GM04503 (cell line): ENCODE measurements around the gene ASIP.
"Not testable (repeated sequence)": the region's sequence is repeated elsewhere in the genome, so short reads cannot be mapped to it uniquely, and the experiment has no call there.

Experiments used
- DNase-seq: peaks from one replicate; pipeline ENCODE4 v3.0.0-alpha.2; 2012; ENCODE audit warnings: low read depth

ASIP gene

DNA sequence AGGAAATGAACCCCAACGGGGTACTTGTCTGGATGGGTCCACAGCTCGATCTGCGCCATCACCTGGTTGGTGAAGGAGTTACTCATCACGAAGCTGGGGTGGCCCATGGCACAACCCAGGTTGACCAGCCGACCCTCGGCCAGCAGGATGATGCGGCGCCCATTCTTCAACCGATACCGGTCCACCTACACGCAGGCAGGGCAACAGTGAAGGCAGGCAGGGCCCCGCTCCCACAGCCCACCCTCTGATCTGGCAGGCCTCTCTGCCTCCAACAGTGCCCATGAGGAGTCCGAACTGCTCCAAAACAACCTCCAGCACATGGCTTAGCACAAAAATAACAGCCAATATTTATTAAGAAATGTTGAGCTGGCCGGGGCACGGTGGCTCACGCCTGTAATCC lies 44.2 kb downstream of the ASIP start:
- no peak for DNase-seq

DNA sequence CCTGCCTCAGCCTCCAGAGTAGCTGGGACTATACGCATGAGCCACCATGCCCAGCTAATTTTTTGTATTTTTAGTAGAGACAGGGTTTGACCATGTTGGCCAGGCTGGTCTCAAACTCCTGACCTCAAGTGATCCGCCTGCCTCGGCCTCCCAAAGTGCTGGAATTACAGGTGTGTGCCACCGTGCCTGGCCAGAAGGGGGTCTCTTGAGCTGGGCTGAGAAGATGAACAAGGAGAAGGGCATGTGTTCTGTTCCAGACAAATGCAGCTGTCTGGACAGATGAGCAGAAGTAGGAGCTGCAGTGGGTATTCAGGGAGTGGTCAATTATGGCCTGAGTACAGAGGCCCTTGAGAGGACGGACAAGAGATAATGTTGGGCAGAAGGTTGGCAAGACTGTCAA lies 46.3 kb downstream of the ASIP start:
- not testable (repeated sequence) for DNase-seq

DNA sequence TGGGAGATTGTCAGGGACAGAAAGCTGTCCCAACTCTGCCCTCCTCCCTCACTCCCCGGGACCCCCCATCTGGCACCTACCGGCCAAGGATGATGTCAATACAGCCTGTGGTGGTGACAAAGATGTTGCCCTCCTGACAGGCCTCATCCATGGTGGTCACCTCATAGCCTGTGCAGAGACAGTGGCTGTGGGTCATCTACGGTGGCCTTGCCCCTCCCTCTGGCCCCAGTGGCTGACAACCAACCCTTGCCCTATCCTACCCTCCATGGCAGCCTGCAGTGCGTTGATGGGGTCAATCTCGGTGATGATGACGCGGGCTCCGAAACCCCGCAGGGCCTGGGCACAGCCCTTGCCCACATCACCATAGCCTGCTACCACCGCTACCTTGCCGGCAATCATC lies 49.2 kb downstream of the ASIP start:
- no peak for DNase-seq

DNA sequence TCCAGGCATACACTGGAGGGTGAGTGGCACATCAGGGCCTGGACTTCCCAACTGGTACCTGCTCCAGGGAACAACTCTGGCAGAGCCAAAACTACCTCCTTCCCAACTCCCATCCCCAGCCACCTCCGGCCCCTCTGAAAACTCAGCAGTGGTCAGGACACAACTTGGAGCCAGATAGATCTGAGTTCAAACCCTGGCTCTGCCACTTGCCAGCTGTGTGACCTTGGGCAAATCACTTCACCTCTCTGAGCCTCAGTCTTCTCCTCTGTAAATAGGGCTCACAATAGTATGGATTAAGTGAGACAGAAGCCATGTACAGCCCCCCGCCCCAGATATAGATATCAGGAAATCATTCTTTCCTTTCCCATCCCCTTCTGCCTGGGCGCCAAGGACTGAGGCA lies 51.3 kb downstream of the ASIP start:
- DNase-seq: no peak

DNA sequence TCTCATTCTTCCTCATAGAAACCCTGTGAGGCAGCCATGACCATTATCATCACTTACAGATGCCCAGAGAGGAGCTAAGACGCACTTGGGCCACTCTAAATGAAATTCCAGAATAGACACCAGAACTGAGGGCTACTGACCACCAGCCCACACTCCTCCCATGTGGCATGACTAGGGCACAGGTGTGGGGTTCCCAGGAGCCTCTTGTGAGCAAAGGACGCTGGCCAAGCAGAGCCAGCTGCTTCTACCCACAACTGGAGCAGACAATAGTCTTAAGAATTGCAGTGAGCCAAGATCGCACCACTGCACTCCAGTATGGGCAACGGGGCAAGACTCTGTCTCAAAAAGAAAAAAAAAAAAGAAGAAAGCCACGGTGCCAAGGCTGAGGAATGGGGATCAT lies 51.9 kb downstream of the ASIP start:
- DNase-seq: no peak

DNA sequence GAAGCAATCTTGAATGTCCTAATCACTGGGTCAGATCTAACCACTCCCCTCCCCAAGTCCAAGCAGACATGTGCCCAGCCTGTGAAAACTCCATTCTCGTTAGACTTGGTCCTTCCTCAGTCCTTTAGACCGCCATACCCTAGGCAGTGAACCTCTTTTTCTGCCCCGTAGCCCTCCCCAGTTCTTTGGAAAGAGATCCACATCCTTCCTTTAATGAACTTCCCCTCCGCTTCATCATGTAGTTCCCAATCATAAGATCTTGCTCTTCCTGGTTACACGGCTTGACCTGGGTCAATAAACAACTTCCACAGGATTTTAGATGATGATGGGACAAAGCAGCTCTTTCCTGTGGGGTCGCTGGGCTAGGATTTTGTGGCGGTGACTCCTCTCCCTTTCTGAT lies 52.4 kb downstream of the ASIP start:
- DNase-seq: no peak

DNA sequence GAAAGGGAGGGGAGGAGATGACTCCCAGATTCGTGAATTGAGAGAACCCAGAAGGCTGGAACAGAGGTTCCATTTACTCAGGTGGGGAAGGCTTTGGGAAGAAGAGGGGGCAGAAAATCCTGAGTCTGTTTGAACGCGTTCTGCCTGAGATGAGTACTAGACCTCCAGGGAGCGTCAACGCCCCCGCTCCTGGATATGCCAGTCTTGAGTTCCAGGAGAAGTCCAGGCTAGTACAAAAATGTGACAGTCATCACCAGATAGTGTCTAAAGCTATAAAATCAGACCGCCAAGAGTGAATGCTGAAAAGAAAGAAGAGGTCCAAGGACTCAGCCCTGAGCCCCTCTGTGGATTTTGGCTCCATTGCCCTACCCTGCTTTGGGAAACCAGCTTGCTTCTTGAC lies 53.3 kb downstream of the ASIP start:
- no peak for DNase-seq

DNA sequence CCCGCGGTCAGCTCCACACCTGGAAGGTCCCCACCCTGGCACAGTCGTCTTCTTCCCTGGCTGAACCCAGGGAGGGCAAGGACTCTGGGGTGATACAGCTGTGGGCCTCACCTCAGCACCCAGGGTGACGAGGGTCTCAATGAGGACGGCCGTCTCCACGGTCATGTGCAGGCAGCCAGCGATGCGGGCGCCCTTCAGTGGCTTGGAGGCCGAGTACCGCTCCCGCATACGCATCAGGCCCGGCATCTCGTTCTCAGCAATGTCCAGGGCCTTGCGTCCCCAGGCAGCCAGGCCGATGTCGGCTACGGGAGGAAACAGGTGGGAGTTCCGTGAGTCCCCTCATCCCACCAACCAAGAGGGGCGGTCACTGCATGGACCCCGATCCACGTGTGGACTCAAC lies 54.1 kb downstream of the ASIP start:
- no peak for DNase-seq

DNA sequence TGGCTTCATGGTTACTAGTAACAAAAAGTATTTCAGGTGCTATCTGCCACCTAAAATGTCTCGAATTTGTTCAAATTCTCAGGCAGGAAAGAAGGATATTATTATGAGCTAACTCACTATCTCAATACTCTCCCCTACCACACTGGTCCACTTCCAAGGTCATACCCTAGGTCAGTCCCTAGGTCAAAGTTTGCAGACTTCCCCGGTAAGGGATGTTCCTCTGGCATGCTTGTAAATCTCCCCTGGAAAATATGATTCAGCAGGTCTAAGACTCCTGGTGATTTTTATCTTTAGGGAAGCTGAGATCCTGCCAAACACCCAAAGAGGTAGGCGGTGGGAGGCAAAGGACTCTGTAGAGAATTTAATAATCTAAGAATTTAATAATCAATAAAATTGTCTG lies 55.2 kb downstream of the ASIP start:
- DNase-seq: no peak

DNA sequence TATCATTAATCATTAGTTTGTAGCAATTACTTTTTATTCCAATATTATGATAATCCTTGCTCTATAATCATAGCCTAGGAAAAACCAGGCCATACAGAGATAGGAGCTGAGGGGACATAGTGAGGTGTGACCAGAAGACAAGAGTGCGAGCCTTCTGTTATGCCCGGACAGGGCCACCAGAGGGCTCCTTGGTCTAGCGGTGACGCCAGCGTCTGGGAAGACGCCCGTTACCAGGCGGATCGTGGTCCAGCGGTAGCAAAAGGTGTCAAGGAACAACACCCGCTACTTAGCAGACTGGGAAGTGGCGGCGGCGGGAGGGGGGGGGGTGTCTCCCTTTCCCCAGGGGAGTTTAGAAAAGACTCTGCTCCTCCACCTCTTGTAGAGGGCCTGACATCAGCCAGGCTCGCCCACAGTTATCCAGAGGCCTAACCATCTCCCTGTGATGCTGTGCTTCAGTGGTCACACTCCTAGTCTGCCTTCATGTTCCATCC lies 57.1 kb downstream of the ASIP start:
- DNase-seq: not testable (repeated sequence)

DNA sequence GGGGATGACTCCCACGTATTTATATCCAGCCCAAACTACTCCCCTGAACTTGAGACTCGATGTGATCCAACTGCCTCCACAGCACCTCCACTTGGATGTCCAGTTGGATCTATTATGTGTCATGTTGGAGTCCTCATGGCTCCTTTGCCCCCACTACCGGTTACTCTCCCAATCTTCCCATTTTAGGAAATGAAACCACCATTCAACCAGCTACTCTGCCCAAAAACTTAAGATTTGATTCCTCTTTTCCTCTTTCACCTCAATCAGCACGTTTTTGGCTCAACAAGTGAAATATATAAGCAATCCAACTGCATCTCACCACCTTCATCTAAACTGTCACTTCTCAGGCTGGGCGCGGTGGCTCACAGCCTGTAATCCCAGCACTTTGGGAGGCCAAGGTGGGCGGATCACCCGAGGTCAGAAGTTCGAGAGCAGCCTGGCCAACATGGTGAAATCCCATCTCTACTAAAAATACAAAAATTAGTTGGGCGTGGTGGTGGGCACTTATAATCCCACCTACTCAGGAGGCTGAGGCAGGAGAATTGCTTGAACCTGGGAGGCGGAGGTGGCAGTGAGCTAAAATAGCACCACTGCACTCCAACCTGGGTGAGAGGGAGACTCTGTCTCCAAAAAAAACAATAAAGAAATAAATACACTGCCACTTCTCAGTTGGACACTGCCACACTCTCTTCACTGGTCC lies 58.5 kb downstream of the ASIP start:
- no peak for DNase-seq

DNA sequence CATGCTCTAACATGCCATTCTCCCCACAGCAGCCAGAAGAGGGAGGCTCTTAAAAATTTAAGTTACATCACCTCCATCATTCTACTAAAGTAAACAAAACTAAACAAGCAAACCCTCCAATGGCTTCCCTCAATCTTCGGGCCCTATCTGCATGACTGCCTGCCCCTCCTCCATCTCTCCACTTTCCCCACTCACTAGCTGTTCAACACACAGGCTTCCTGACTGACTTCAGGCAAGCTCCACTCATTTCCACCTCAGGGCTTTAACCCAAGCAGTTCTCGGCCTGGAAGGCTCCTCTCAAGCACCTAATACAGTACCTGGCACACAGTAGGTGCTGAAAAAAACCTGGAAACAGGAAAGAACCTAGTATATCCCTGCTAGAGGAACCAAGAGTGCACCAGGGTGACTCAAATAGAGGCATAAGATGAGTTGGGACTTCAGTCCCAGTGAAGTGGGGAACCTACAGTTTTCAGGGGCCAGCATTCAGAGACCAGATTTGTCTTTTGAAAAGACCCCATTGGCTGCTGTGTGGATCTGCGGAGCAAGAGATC lies 59.1 kb downstream of the ASIP start:
- DNase-seq: no peak

DNA sequence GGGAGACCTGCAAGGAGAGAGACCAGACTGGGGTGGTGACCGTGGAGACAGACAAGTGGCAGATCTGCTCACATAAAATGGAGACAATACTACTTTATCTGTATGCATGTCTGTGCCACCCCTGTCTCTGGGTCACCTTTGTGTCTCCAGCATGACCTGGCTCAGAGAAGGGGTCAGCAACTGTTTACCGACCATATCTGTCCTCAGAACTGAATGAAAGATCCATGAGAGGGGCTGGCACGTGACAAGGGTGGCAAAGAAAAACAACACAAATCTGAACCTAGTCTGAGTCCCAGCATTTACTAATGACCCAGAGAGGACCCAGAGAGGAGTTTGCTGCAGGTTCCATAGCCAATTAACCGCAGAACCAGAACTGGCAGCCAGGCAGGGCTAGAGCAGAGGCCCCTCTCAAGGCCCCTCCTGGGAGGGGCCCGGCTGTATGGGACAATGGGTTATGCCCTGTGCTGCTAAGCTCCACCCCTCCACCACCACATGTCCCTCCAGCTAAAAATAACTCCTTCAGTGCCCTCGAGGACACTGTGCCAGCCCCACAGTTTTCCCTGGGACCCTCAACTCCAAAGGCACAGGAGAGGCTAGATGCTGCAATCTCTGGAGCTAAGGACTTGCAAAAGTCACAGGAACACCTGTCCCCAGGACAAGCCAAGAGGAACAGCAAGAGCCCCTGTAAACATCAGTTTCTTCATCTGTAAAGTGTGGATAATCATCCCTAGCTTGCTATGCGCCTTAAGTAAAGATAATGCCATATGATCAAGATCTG lies 59.8 kb downstream of the ASIP start:
- DNase-seq: no peak

DNA sequence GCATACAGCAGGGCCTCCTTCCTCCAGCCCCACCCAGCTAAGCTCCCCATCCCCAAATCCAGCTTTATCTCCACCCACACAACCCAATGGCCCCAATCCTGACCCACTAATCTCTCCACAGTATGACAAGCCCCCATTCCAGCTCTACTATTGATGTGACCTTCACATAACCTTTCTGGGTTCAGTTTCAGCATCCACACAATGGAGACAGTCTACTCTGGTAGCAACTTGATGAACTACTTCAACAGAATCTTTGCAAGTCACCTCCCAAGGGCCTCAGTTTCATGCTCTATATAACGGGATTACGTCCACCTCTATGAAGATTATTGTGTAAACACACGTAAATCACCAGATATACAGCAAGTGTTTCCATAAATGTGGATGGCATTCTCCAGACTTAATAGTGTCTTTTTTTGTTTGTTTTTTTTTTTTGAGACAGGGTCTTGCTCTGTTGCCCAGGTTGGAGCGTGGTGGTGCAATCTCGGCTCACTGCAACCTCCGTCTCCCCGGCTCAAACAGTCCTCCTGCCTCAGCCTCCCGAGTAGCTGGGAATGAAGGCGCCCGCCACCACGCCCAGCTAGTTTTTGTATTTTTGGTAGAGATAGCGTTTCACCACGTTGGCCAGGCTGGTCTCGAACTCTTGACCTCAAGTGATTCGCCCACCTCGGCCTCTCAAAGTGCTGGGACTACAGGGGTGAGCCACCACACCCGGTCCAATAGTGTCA lies 60.5 kb downstream of the ASIP start:
- no peak for DNase-seq

DNA sequence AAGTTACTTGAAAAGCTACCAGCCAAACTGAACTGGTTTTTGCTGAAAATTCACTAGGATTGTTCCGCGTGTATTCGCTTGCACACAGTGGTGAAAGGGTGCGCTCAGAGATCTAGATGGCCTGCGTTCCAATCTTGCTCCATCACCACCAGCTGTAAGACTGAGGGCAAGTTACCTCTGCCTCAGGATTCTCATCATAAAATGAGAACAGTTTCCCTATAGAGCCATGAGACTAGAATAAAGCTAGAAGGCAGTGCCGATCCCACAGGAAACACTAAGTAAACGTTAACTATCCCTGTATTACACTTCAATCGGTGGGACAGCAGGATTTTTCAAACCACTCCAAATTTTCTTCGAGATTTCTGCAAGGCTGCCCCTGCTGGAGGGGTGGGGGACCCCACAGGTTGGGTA lies 61.1 kb downstream of the ASIP start:
- DNase-seq: peak; percentile 10

DNA sequence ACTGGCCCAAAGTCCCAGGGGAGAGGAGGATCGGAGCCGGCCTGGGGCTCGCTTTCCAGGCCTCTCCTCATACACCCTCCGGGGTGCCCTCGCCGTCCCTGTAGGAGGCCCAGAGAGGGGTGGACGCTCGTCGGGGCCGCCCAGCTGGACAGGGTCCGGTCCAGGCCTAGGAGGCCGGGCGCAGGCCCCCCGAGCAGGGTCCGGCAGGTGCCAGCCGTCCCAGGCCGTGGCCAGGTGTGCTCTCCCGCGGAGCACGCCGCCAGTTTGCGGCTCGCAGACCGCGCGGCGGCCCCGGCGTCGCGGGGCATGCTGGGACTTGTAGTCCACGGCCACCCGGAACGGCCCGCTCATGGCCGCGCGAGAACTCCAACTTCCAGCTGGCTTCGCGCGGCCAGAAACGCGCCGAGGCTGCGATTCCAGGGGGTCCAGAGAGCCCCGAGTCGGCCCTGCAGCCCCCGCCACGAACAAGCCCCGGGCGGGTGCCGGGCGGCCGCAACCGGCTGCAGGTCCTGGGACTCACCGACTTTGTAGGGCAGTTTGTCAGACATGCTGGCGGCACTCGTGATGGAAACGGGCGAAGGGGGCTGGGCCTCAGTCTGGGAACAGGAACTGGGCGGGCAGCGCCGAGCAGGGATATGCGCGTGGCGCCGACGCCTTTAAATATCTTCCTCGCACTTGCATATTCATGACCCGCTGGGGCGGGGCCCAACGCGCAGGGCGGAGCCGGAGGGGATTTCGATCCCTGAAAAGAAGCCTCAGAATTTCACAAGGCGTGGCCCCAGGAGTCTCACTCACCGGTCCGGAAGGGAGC lies 61.7 kb downstream of the ASIP start, which contains the start of gene AHCY:
TSS of gene AHCY (minus strand) at position 633 of the 811 bp plus-strand sequence. CDS start at position 548, 85 bp downstream.
- DNase-seq: peak; percentile 78

DNA sequence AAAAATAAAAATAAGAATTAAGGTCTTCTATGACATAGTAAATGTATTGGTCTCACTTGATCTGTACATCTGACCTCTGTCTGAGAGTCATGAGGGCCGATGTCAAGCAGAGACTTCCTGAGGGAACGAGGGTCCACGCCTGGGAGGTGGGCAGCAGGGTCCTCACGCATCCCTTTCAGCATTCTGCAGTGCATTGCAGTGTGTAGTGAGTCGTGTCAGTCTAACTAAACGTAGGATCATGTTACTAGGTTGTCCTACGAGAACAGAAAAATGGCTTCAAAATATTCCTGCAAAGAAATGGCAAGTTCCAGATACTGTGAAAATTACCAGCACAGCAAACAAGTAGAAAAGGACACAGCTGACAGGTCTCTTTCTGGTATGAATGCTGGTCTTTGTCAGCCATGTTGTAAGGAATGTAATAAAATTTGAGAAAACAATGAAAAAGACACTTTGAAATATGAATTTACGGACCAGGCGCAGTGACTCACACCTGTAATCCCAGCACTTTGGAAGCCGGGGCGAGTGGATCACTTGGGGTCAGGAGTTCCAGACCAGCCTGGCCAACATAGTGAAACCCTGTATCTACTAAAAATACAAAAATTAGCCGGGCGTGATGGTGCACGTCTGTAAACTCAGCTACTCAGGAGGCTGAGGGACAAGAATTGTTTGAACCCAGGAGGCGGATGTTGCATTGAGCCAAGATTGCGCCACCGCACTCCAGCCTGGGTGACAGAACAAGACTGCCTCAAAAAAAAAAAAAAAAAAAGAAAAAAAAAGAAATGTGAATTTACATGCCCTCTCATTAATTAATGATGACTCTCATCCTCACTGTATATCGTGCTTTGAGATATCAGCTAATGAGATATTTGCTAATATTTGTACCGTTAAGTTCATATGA lies 64.4 kb downstream of the ASIP start:
- no peak for DNase-seq

DNA sequence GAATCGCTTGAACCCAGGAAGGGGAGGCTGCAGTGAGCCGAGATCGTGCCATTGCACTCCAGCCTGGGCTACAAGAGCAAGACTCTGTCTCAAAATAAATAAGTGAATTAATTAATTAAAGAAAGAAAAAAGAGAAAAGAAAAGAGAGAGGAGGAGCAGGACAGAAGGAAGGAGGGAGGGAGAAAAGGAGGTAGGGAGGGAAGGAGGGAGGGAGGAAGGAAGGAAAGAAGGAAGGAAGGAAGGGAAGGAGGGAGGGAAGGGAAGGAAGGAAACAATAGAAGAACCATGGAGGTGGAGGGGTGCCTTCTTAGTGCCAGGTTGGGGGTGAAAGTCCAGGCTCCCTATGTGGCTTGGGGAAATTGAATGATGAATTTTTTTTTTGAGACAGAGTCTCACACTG lies 68.5 kb downstream of the ASIP start:
- DNase-seq: no peak

DNA sequence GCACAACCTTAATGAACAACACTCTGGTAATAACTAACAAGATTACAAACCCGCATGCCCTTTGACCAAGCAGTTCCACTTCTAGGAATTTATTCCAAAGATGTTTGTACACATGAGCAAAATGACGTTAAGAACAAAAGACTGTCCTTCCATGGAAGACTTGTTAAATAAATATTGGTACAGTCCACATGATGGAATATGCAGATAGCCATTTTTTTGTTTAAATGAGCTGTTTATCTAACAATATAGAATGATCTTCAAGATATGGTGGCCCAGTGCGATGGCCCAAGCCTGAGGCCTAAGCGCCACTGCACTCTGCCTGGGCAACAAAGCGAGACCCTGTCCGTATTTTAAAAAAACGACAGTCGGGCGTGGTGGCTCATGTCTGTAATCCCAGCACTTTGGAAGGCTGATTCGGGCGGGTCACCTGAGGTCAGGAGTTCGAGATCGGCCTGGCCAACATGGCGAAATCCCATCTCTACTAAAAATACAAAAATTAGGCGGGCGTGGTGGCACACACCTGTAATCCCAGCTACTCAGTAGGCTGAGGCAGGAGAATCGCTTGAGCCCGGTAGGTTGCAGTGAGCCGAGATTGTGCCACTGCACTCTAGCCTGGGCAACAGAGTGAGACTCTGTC lies 69.4 kb downstream of the ASIP start:
- no peak for DNase-seq
